Neuronal stem cell (in vitro differentiated cells): ENCODE data around the gene GPR55.

Experiments
- DNase-seq: peaks from one replicate; pipeline ENCODE4 v3.0.0-alpha.2; 2013; ENCODE audit warnings: low spot score
- H2AFZ ChIP-seq: one replicate; pipeline ENCODE4 v1.6.1; 2013; ENCODE audit warnings: mild to moderate bottlenecking, low read length, inconsistent platforms
- H2AK5ac ChIP-seq: 2 replicates; pipeline ENCODE4 v1.6.1; 2013; ENCODE audit warnings: low read depth, mild to moderate bottlenecking, inconsistent platforms, low read length, moderate library complexity, mixed read lengths
- H2BK120ac ChIP-seq: 2 replicates; pipeline ENCODE4 v1.6.1; 2013; ENCODE audit warnings: low read depth, mild to moderate bottlenecking, inconsistent platforms, low read length, moderate library complexity, mixed read lengths
- H2BK12ac ChIP-seq: one replicate; pipeline ENCODE4 v1.6.1; 2013; ENCODE audit warnings: low read length, inconsistent platforms
- H2BK15ac ChIP-seq: 2 replicates; pipeline ENCODE4 v1.6.1; 2013; ENCODE audit warnings: mild to moderate bottlenecking, low read length, inconsistent platforms, mixed read lengths
- H2BK5ac ChIP-seq: one replicate; pipeline ENCODE4 v1.6.1; 2013; ENCODE audit warnings: inconsistent platforms, mild to moderate bottlenecking, low read length, moderate library complexity
- H3K14ac ChIP-seq: one replicate; pipeline ENCODE4 v1.6.1; 2013; ENCODE audit warnings: low read length, inconsistent platforms
- H3K18ac ChIP-seq: 2 replicates; pipeline ENCODE4 v1.6.1; 2013; ENCODE audit warnings: low read length, inconsistent platforms
- H3K23ac ChIP-seq: 2 replicates; pipeline ENCODE4 v1.6.1; 2013; ENCODE audit warnings: low read depth, mild to moderate bottlenecking, mixed read lengths, low read length, inconsistent platforms; ENCODE audit not compliant: poor library complexity
- H3K27ac ChIP-seq: replicated peaks from 3 replicates; pipeline ENCODE4 v1.5.1; 2013; ENCODE audit warnings: low read length, inconsistent platforms
- H3K27me3 ChIP-seq, 3 experiments: 2 replicates each; pipeline ENCODE4 v1.6.1; 2013; ENCODE audit warnings: low read length in 3 of 3, mild to moderate bottlenecking in 2 of 3, inconsistent platforms in 1 of 3, low read depth in 1 of 3, mixed read lengths in 1 of 3, moderate library complexity in 1 of 3; ENCODE audit not compliant: control insufficient read depth in 3 of 3, insufficient read depth in 3 of 3
- H3K36me3 ChIP-seq, 2 donors: replicated peaks in 1 of 2; 2 replicates each; pipeline ENCODE4 v1.6.1; 2013; ENCODE audit warnings: low read length in 2 of 2; ENCODE audit not compliant: control insufficient read depth in 2 of 2, insufficient read depth in 2 of 2
- H3K4ac ChIP-seq: 2 replicates; pipeline ENCODE4 v1.6.1; 2013; ENCODE audit warnings: inconsistent platforms, mild to moderate bottlenecking, low read length, moderate library complexity
- H3K4me1 ChIP-seq, 2 donors: 1 replicate in 1 of 2; 2 replicates in 1 of 2; pipeline ENCODE4 v1.6.1; 2013; ENCODE audit warnings: low read length in 2 of 2, low read depth in 1 of 2; ENCODE audit not compliant: control insufficient read depth in 2 of 2, insufficient read depth in 1 of 2
- H3K4me2 ChIP-seq: one replicate; pipeline ENCODE4 v1.6.1; 2013; ENCODE audit warnings: mild to moderate bottlenecking, low read length, inconsistent platforms; ENCODE audit not compliant: insufficient read depth, poor library complexity, severe bottlenecking
- H3K4me3 ChIP-seq, 2 donors: 2 replicates each; pipeline ENCODE4 v1.5.1; 2013; ENCODE audit warnings: low read length in 2 of 2, mild to moderate bottlenecking in 2 of 2, inconsistent platforms in 1 of 2, moderate library complexity in 1 of 2
- H3K79me1 ChIP-seq: one replicate; pipeline ENCODE4 v1.6.1; 2013; ENCODE audit warnings: low read depth, mild to moderate bottlenecking, inconsistent platforms, low read length, moderate library complexity
- H3K9ac ChIP-seq: one replicate; pipeline ENCODE4 v1.6.1; 2013; ENCODE audit warnings: mild to moderate bottlenecking, low read depth, low read length, inconsistent platforms; ENCODE audit not compliant: poor library complexity
- H3K9me3 ChIP-seq, 2 donors: replicated peaks in 1 of 2; 2 replicates each; pipeline versions ENCODE3 to v1.6.1; 2013; ENCODE audit warnings: low read length in 2 of 2, mild to moderate bottlenecking in 2 of 2, inconsistent platforms in 1 of 2, low read depth in 1 of 2, mixed read lengths in 1 of 2, moderate library complexity in 1 of 2; ENCODE audit not compliant: control insufficient read depth in 2 of 2, insufficient read depth in 1 of 2
- H4K8ac ChIP-seq: one replicate; pipeline ENCODE4 v1.6.1; 2013; ENCODE audit warnings: low read depth, mild to moderate bottlenecking, inconsistent platforms, low read length, moderate library complexity
- H4K91ac ChIP-seq: one replicate; pipeline ENCODE4 v1.6.1; 2013; ENCODE audit warnings: low read length, low read depth, mild to moderate bottlenecking, inconsistent platforms; ENCODE audit not compliant: poor library complexity
- WGBS, 2 donors: extraction: QIAGEN DNeasy Blood & Tissue Kit; methylation state at CpG; one replicate each; pipeline ENCODE4 v1.1.7; 2013; ENCODE audit warnings: missing lambda C conversion rate in 2 of 2, mixed read lengths in 1 of 2; ENCODE audit not compliant: insufficient read length in 2 of 2, insufficient replicate concordance in 1 of 2; ENCODE audit errors: extremely low coverage in 2 of 2; 5-methylcytosine and 5-hydroxymethylcytosine counted together

The GPR55 gene

GRCh38 chr2:230906471-230907230 lies 18.4 kb downstream of the GPR55 start:
- Histone ChIP-seq H3K9ac (no peak overlapping the region), H2BK12ac (no peak overlapping the region), H2BK120ac (no peak overlapping the region), H3K27ac (no peak overlapping the region), H3K18ac (no peak overlapping the region), H3K79me1 (no peaks in the 10 kb centered on the region), H2BK15ac (no peak overlapping the region), H4K8ac (no peak overlapping the region), H3K4me3 (peak overlapping the region in 1 of 2 donors; percentile 7), H3K36me3 (no peaks in the 10 kb centered on the region), H2AK5ac (peak overlapping the region; percentile 17), H2AFZ (no peak overlapping the region), H3K27me3 (peaks cover 0 to 2% (median 0%) of the 10 kb centered on the region in 3 experiments), H3K9me3 (no peaks in the 10 kb centered on the region), H3K23ac (no peak overlapping the region), H4K91ac (no peak overlapping the region), H3K4ac (no peak overlapping the region), H3K4me1 (peaks cover 9 to 22% of the 10 kb centered on the region in 2 donors), H2BK5ac (no peak overlapping the region), H3K4me2 (no peak overlapping the region), H3K14ac (no peak overlapping the region)
- WGBS, 2 donors = no CpG with 5 or more reads among the region's 15 CpGs
- no peak for DNase-seq

DNA sequence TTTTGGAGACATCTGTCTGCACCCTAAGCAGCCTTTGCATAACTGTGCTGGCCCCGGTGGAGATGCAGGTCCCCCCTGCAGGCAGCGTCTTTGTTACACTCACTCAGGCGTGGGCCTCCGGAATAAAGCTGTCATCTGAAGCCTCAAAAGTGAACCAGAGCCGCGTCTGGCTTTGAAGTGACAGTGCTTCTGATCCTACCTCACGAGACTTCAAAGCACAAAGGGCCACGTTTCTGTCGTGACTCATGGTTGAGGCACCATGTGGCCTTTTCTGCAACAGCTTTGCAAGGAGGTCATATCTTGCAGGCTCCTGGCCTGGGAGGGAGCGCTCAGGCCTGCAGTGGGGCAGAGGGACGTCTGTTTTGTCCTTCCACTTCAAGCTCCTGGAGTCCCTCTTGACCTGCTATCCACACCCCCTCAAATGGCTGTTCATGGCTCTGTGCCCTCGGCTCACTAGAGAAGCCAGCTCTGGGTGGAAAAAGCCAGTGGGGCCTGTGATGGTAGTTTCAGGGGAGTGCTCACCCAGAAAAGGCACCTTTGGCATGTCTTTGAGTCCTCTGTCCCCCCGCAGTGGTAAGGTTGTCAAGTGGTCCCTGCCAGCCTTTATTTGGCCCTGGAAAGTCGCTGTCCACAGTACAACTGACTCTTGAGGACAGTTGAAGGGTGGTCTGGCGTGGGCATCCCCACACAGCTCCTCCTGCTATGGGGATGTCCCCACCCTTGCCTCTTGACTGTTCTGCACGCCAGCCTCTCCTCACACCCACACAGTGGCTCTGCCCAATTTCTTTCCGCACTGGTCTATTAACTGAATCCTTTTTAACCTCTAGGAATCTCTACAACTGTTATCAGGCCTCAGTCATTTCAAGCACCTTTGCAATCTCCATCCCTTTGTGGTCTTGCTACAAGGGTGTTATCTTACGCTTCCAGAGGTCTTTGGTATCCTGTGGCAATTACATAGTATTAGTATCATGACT lies 19.3 kb downstream of the GPR55 start:
- Histone ChIP-seq H4K91ac (no peak overlapping the region), H3K4ac (no peak overlapping the region), H3K4me3 (no peak overlapping the region), H2BK5ac (no peak overlapping the region), H2BK12ac (no peak overlapping the region), H3K79me1 (no peaks in the 10 kb centered on the region), H3K4me1 (peaks cover 9 to 22% of the 10 kb centered on the region in 2 donors), H2BK120ac (no peak overlapping the region), H3K36me3 (no peaks in the 10 kb centered on the region), H2BK15ac (no peak overlapping the region), H3K9me3 (no peaks in the 10 kb centered on the region), H2AFZ (peak overlapping the region; percentile 72), H3K27ac (no peak overlapping the region), H3K14ac (no peak overlapping the region), H3K9ac (no peak overlapping the region), H3K18ac (no peak overlapping the region), H3K4me2 (no peak overlapping the region), H4K8ac (no peak overlapping the region), H2AK5ac (no peak overlapping the region), H3K27me3 (peaks cover 0 to 2% (median 0%) of the 10 kb centered on the region in 3 experiments), H3K23ac (no peak overlapping the region)
- no CpG with 5 or more reads among the region's 18 CpGs for WGBS, 2 donors
- DNase-seq = no peak

DNA sequence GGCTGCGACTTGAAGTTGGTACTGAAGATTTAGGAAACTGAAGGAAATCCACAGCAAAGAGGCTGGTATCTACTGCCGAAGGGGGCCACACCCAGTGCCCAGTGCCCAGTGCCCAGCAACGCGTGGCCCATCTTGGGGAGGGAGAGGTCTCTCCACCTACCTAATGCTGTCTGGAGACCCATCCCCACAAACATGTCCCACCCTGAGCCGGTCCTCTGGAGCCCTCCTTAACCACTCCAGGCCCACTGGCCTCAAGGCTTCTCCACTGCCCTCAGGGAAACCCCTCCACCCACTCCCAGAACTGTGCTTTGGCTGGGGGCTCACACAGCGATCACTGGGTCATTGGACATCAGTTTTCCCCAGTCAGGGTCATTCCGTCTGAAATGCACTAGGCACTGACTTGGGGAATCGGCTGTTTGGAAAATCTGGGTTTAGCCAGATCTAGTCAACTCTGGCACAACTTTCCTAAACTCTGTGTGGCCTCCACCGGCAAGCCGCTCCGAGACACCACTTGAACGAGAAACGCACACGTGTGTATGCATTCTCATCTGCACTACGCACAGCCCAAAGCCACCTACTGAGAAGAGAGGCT lies 20.1 kb downstream of the GPR55 start:
- H3K23ac ChIP-seq = no peak overlapping the region
- peaks cover 0 to 2% (median 0%) of the 10 kb centered on the region in 3 experiments for H3K27me3 ChIP-seq
- no peak overlapping the region for H4K8ac ChIP-seq
- no peak overlapping the region for H4K91ac ChIP-seq
- no peaks in the 10 kb centered on the region for H3K36me3 ChIP-seq
- no peak overlapping the region for H3K27ac ChIP-seq
- H3K9ac ChIP-seq = no peak overlapping the region
- no peaks in the 10 kb centered on the region for H3K79me1 ChIP-seq
- peak overlapping the region; percentile 72 for H2AFZ ChIP-seq
- H2BK120ac ChIP-seq = no peak overlapping the region
- H2AK5ac ChIP-seq = peak overlapping the region; percentile 42
- no peak overlapping the region for H3K4me3 ChIP-seq
- no peak for DNase-seq
- WGBS, 2 donors = no CpG with 5 or more reads among the region's 15 CpGs
- no peak overlapping the region for H2BK15ac ChIP-seq
- no peak overlapping the region for H3K14ac ChIP-seq
- H3K4me2 ChIP-seq = no peak overlapping the region
- no peak overlapping the region for H3K18ac ChIP-seq
- no peak overlapping the region for H3K4ac ChIP-seq
- H3K9me3 ChIP-seq = no peaks in the 10 kb centered on the region
- no peak overlapping the region for H2BK5ac ChIP-seq
- H2BK12ac ChIP-seq = no peak overlapping the region
- H3K4me1 ChIP-seq = peaks cover 9 to 23% of the 10 kb centered on the region in 2 donors
